Stimulated activated CD8-positive, alpha-beta memory T cell treated with anti-CD3 and anti-CD28 coated beads, Interleukin-15, amount 100 ng/mL, for 1 hour (primary cell): ENCODE results near the gene UCMA.
"Not testable (repeated sequence)": the region's sequence is repeated elsewhere in the genome, so short reads cannot be mapped to it uniquely, and the experiment has no call there.

Experiments
- DNase-seq: peaks from one replicate; pipeline ENCODE4 v3.0.0-alpha.2; 2020; ENCODE audit warnings: low read depth

Gene UCMA

GRCh38 chr10:13234172-13234571 lies at the start of gene UCMA:
Gene UCMA, minus strand, starts transcription at chr10:13234374. Its CDS starts 116 bp downstream, at chr10:13234258.
- DNase-seq: no peak

- DNase-seq: not testable (repeated sequence)
These were observed 48.2 kb upstream of the UCMA start for GRCh38 chr10:13282348-13282747.

DNA sequence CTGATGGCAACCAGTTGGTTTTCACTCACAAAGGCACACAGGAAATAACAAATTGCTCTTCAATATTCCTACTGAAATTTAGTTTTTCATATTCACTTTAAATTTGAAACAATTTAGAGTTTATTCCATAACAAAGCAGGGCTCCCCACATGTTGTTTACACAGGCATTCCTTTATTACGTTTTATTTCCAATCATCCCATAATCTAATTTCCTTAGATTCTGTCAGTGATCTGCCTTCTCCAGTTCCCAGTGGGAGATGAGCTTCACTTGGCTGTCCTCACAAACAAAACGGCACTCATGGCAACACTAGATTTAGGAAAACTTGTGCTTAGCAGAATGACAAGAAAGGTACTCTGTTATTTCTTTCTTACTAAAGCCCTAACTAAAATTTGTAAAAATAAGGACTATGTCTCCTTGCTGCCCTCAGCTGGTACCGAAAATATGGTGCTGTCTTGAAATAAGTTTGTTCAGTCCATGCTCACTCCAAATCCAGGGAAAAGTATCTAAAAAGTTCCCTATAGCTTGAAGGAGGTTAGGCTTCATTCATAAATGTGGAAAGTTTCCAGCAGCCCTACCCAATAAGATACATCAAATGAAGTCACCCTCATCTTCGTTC lies 42.7 kb upstream of the UCMA start:
- DNase-seq: no peak

GRCh38 chr10:13276146-13276545 lies 42.0 kb upstream of the UCMA start:
- not testable (repeated sequence) for DNase-seq

- no peak for DNase-seq
These were observed 38.0 kb upstream of the UCMA start for GRCh38 chr10:13272164-13272571.

GRCh38 chr10:13271552-13272163 lies 37.5 kb upstream of the UCMA start:
- DNase-seq: peak; percentile 29

DNA sequence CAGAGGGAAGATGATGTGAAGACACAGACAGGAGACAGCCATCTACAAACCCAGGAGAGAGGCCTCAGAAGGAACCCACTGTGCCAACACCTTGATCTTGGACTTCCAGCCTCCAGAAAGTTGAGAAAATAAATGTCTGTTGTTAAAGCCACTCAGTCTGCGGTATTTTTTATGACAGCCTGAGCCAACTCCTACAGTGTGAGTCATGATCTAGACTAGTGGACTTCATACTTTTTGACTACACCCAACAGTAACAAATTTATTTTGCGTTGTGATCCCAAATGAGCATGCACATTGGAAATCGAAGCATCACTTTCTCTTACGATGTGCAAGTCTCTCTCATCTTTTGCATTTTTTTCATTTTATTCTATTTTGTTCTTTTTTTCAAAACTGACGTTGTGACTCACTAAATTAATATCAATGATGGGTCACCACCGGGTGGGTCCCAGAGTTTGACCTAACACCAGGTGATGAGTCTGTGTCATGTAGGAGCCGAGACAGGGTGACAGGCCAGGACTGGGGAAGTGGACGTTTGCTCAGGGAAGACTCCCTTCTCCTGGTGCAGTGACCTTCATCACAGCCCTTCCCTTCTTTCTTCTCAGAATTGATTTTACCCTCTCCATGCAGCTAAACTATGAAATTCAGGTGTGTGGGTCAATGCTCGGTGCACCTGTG lies 36.8 kb upstream of the UCMA start:
- DNase-seq: no peak

- DNase-seq: no peak
These were observed 34.7 kb upstream of the UCMA start for GRCh38 chr10:13268841-13269240.

- no peak for DNase-seq
These were observed 34.1 kb upstream of the UCMA start for GRCh38 chr10:13268310-13268709.

DNA sequence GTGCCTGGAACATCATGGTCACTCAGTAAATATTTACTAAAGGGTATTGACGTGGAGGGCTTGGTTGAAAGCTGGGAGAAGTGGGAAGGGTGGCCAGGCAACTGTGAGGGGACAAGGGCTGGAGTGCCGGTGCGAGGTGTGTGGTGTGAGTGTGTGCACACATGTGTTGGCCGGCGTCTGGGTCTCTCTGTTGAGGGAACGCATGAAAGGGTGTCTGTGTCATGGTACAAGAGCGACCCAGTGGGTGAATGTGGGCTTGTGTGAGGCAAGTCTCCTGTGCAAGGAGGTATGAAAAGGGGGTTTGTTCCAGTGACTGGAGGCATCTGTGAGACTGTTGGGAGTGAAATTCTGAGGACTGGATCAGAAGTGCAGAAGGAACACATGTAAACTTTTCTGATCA lies 29.4 kb upstream of the UCMA start:
- DNase-seq: no peak

DNA sequence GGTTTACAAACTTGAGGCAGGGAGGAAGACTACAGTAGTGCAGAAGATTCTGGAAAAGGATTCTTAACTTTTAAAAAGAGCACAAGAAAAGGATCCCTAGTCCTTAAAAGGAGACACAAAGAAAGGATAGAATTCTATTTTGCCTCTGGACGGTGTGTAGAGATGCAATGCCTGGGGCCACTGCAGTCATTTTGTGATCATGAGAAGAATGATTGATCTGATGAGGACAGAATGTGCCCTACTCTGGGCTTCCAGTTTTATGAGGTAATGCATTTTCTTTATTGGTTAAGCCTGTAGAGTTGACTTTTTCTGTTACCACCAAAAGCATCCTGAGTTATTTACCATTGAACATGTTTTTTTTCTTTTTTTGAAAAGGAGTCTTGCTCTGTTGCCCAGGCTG lies 28.3 kb upstream of the UCMA start:
- DNase-seq: no peak

DNA sequence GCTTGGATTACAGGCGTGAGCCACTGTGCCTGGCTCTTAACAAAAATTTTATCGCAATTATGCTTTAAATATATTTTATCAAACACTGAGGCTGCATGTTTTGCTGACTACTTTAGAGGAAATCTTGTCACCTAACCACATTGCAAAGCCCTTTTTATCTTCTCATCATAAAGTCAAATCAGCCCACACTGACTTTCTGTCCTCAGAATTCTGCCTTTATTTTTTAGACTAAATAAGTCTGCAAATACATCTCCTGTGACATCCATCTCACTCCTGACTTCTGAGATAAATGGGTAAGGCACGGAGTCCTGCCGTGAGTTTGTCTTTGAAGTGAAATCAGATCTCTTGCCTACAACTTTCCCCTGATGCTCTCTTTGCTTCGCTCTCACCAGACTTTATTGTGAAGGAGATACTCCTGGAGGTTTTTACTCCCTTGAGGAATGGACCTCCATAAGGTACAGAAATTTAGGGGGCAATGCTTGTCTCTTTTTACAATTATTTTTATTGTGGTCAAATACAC lies 23.5 kb upstream of the UCMA start:
- no peak for DNase-seq

DNA sequence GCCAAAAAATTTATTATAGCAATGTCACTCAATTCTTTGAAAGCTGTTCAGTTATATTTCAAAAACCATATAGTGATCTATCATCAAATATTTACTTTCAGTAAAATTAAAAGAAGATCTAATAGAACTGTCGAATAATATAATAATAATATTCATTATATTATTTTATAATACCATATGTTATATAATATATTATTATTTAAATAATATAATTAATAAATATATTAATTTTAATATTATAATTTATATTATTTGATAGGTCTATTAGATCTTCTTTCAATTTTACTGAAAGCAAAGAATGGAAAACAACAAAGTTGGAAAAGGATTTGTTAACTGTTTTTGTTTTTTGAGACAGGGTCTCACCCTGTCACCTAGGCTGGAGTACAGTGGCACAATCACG lies 22.5 kb upstream of the UCMA start:
- DNase-seq: no peak

GRCh38 chr10:13253726-13254125 lies 19.6 kb upstream of the UCMA start:
- no peak for DNase-seq

DNA sequence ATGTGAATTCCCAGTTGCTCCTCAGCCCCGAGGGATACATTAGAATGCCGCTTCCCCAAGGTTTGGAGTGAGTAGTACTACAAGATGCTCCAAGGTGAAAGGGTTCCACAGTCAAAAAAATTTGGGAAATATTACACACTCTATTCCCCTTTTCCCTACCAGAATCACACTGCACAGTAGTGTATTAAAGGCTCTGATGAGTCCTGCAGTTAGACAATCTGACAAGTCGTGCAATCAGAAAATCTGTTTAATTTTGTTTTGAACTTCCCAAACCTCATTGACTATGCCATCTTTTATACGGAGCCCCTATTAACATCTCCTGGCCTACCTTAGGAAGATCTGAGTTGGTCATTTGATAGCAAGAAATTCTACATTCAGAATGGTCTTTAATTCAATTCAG lies 13.6 kb upstream of the UCMA start:
- no peak for DNase-seq

DNA sequence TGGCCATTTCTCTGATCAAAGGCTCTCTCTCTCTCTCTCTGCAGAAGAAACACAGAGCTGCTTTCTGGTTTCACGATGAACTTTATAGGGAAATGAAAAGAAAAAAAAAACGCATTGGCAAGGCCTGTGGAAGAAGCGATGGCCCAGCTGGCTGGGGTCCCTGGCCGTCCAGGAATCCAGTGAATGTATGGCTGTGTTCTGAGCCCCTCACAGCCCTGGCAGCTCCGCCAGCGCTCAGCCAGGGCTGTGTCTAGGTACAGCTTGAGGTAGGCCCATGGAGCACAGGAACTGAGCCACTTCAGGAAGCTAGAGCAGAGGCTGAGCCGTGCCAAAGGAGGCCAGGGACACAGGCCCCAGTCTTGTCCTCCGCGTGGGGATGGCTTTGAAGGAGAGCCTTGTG lies 13.1 kb upstream of the UCMA start:
- DNase-seq: no peak

DNA sequence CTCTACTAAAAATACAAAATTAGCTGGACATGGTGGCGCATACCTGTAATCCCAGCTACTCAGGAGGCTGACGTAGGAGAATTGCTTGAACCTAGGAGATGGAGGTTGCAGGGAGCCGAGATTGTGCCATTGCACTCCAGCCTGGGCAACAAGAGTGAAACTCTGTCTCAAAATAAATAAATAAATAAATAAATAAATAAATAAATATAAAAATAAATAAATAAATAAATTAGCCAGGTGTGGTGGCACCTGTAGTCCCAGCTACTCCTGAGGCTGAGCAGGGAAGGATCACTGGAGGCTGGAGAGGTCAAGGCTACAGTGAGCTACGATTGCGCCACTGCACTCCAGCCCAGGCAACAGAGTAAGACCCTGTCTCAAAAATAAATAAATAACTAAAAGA lies 8.1 kb upstream of the UCMA start:
- not testable (repeated sequence) for DNase-seq

- no peak for DNase-seq
These were observed 7.4 kb upstream of the UCMA start for GRCh38 chr10:13241613-13242012.

DNA sequence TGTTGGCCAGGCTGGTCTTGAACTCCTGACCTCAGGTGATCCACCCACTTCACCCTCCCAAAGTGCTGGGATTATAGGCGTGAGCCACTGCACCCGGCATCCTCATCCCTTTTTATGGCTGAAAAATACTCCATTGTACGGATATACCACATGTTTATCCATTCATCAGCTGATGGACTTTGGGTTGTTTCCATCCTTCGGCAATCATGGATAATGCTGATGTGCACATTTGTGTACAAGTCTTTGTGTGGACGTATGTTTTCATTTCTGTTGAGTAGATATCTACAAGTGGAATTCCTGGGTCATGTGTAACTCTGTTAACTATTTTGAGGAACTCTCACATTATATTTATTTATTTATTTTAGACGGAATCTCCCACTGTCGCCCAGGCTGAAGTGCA lies 5.7 kb upstream of the UCMA start:
- DNase-seq: no peak

DNA sequence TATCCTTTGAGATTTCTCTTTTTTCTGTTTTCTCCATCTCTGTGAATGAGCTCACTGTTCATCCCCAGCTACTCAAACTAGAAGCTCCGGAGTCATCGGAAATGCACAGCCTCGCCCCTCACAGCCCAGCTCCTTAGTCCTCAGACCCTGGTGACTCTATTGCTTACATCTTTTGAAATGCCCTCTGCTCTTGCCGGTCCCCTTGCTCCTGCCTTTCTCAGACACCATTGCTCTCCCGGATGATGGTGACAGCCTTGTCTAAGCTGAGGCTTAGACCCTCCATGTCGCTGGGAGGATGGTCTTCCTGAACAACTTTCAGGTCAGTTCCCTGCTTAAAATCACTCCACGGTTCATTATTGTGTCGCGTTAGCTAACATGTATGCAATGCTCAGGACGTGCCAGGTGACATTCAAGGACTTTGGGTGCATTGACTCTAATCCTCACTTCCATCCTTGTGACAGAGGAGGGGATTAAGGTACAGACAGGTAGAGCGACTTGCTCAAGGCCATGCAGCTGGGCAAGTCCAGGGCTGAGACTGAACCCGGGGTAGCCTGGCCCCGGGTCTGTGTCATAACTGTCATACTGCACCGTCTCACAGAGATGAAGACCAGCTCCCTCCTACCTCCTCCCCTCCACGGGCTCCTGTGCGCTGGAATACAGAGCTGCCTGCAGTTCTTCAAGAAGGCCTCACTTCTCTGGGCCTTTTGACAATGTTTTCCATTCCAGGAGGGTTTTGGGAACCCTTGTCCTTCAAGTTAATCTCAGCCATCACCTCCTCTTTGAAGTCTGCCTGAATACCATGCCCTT lies 4.3 kb upstream of the UCMA start:
- DNase-seq: no peak

DNA sequence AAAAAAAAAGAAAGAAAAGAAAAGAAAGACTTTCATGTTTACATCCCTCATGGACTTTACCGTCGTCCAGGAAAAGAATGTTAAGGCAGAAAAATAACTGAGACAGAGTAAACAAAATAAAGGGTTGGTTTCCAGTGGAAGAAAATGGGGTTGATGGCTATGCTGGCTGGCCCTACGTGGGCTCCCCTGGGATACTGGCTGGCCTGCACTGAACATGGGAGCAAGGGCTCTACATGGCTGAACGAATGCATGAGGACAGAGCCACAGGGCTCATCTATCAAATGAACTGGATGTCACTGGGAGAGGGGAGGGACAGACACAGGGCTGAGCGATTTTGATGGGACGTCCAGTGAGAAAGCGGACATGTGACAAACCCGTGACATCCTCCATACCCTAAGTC lies 2.5 kb upstream of the UCMA start:
- no peak for DNase-seq

GRCh38 chr10:13234736-13235135 lies 562 bp upstream of the UCMA start:
- DNase-seq: not testable (repeated sequence)

- no peak for DNase-seq
These were observed 816 bp downstream of the UCMA start for GRCh38 chr10:13233358-13233757.
